Activated naive CD8-positive, alpha-beta T cell (primary cell): ENCODE results near the gene DEFB110.

Experiments used
- H3K27ac Mint-ChIP-seq: one replicate; pipeline ENCODE4 v1.8.0; 2021; ENCODE audit warnings: mixed read lengths
- H3K27me3 Mint-ChIP-seq: one replicate; pipeline ENCODE4 v1.8.0; 2021; ENCODE audit warnings: mixed read lengths
- H3K36me3 Mint-ChIP-seq: one replicate; pipeline ENCODE4 v1.8.0; 2021; ENCODE audit warnings: mixed read lengths
- H3K4me1 Mint-ChIP-seq: one replicate; pipeline ENCODE4 v1.8.0; 2021; ENCODE audit warnings: low read depth, mixed read lengths
- H3K4me3 Mint-ChIP-seq: one replicate; pipeline ENCODE4 v1.8.0; 2021; ENCODE audit warnings: mild to moderate bottlenecking, mixed read lengths
- H3K9me3 Mint-ChIP-seq: one replicate; pipeline ENCODE4 v1.8.0; 2021; ENCODE audit warnings: low read depth, mixed read lengths

DEFB110 gene

DNA sequence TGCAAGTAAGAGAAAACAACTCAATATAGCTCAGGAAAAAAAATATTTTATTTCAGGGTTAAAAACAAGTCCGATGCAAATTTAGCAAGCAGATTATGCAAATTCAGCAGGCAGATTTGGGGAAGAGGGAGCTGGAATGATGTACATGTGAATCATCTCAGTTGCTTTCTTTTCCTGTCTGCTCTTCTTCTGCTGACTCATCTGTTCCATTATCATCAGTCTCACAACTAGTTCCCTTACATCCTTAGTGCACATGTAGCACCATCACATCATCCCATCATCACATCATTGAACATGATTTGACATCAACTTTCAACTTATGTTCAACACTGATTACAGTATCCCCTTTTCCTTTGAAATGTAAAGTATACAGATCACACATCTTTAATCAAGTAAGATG is 40.9 kb downstream of the DEFB110 start:
- peaks cover 7% of the 10 kb centered on the region for H3K9me3 Mint-ChIP-seq
- H3K27ac Mint-ChIP-seq = no peak overlapping the region
- no peak overlapping the region for H3K4me3 Mint-ChIP-seq
- H3K4me1 Mint-ChIP-seq = no peaks in the 10 kb centered on the region
- no peaks in the 10 kb centered on the region for H3K36me3 Mint-ChIP-seq
- H3K27me3 Mint-ChIP-seq = no peaks in the 10 kb centered on the region

DNA sequence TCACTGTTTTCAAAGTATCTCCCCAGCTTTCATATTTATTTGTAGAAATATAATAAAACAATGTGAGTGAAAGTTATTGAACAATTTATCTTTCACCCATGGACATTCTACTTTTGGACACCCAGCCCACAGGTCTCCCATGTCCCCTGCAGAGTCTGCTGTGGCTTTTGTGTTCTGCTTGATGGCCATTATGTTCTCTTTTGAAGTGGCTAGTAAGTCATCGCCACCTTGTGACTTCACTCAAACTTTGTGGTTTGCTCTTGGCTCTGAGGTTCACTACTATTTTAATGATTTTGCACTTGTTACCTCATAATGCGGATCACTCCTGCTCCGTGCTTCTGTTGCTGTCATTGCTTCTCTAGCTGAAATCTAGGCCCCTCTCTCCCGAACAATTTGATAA is 42.2 kb downstream of the DEFB110 start:
- H3K27ac Mint-ChIP-seq = no peak overlapping the region
- no peaks in the 10 kb centered on the region for H3K36me3 Mint-ChIP-seq
- peaks cover 7% of the 10 kb centered on the region for H3K9me3 Mint-ChIP-seq
- H3K27me3 Mint-ChIP-seq = no peaks in the 10 kb centered on the region
- H3K4me1 Mint-ChIP-seq = no peaks in the 10 kb centered on the region
- H3K4me3 Mint-ChIP-seq = no peak overlapping the region

DNA sequence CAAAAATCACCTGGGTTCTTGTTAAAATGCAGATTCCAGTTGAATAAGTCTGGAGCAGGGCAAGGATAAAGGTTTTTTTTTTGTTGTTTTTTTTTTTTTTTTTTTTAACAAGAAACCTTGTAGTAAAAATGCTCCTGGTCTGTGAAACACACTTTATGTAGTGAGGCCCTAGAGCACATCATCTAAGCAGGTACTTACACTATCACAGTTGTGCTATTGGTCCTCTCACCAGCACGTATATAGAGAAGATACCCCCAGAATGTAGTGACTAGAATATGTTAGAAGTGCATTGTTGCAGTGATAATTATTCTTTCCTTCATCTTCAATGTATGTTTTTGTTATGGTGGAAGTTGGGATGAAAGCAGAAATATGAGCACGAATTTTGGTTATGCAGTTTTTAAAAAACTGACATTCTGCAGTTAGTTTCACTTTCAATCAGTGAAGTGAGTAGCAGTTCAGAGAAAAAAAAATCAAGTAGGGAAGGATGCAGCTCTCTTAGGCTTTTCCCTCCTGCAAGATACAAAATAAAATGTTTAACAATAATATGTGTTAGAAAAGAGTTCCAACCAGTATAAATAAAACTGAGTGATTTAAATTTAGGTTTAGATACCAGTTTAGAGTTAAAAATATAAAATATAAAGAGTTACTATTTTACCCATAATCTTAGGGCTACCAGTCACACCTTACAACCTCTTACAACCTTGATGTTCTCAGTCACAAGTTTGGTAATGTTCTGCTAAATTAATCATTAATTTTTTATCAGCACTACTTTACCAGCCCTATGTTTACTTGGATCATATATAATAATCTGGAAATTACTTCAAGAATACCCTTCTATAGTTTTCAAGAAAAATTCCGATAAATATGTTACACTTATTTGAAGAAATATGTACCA is 43.2 kb downstream of the DEFB110 start:
- H3K36me3 Mint-ChIP-seq = no peaks in the 10 kb centered on the region
- H3K27me3 Mint-ChIP-seq = no peaks in the 10 kb centered on the region
- no peak overlapping the region for H3K27ac Mint-ChIP-seq
- no peak overlapping the region for H3K4me3 Mint-ChIP-seq
- H3K4me1 Mint-ChIP-seq = no peaks in the 10 kb centered on the region
- peaks cover 7% of the 10 kb centered on the region for H3K9me3 Mint-ChIP-seq

DNA sequence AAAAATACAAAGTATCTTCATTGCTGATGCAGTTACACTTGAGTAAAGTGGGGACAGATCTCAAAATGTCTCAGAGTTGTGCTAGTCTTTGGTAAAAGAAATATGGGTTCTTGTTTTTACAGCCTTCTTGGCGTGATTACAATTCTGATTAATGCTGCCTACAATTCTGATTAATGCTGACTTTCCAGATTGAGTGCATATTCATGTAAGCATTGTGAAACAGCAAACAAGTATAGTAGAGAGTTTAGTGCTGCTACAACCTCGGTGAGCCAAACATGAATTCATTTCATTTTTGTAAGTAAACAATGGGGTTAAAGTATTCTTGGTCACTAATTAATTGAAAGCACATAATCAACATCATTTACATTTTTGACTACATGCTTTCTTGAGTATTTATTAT is 52.2 kb downstream of the DEFB110 start, which contains the start of gene DEFB113:
TSS of gene DEFB113 (minus strand) at position 21 of the 400 bp plus-strand sequence. CDS start at position 21, 0 bp downstream.
- no peak within 1 kb of the TSS for H3K27ac Mint-ChIP-seq
- no peaks in the 10 kb centered on the region for H3K4me1 Mint-ChIP-seq

More for the DNA sequence above, 52.2 kb downstream of the DEFB110 start, which contains the start of gene DEFB113:
- H3K9me3 Mint-ChIP-seq = peaks cover 12% of the 10 kb centered on the region
- no peak within 1 kb of the TSS for H3K4me3 Mint-ChIP-seq
- H3K27me3 Mint-ChIP-seq = no peaks in the 10 kb centered on the region
- H3K36me3 Mint-ChIP-seq = no peaks in the 10 kb centered on the region
